GM06990 (cell line): ENCODE data around the gene PLPP4.

ENCODE experiments used
- DNase-seq: peaks from one replicate; pipeline ENCODE4 v3.0.0-alpha.2; 2011; ENCODE audit not compliant: insufficient read length; ENCODE audit errors: extremely low read depth
- H3K27me3 ChIP-seq: replicated peaks from 2 replicates; pipeline ENCODE4 v1.6.0; 2011; ENCODE audit warnings: low read length; ENCODE audit not compliant: control insufficient read depth, insufficient read depth
- H3K36me3 ChIP-seq: 2 replicates; pipeline ENCODE4 v1.5.1; 2011; ENCODE audit warnings: low read length; ENCODE audit not compliant: control insufficient read depth, insufficient read depth
- H3K4me3 ChIP-seq: replicated peaks from 2 replicates; pipeline ENCODE4 v1.5.1; 2011; ENCODE audit warnings: low read depth, mild to moderate bottlenecking, control low read depth, low read length
- CTCF ChIP-seq: IDR thresholded peaks from 2 replicates; pipeline ENCODE4 v1.5.1; 2011; ENCODE audit warnings: low read length, control low read depth, mild to moderate bottlenecking, inconsistent platforms; ENCODE audit not compliant: insufficient read depth, poor library complexity, severe bottlenecking

The PLPP4 gene

GRCh38 chr10:120552262-120552661 is 95.2 kb downstream of the PLPP4 start:
- no peak for DNase-seq
- no peak for TF ChIP-seq CTCF
- Histone ChIP-seq H3K27me3 (no peaks in the 10 kb centered on the region; the same call in 1 of the 2 replicates), H3K36me3 (no peaks in the 10 kb centered on the region), H3K4me3 (no peak overlapping the region)

GRCh38 chr10:120553911-120554310 is 96.9 kb downstream of the PLPP4 start:
- TF ChIP-seq CTCF: no peak
- H3K36me3 ChIP-seq: no peaks in the 10 kb centered on the region
- no peak for DNase-seq
- H3K4me3 ChIP-seq: no peak overlapping the region
- no peaks in the 10 kb centered on the region; the same call in 1 of the 2 replicates for H3K27me3 ChIP-seq

- no peak for DNase-seq
- TF ChIP-seq CTCF: no peak
- H3K36me3 ChIP-seq: no peaks in the 10 kb centered on the region
- H3K4me3 ChIP-seq: no peak overlapping the region
- H3K27me3 ChIP-seq: no peaks in the 10 kb centered on the region; the same call in 1 of the 2 replicates
Measured at GRCh38 chr10:120555436-120555835, 98.4 kb downstream of the PLPP4 start.

- DNase-seq: no peak
- TF ChIP-seq CTCF: no peak
- Histone ChIP-seq H3K4me3 (no peak overlapping the region), H3K36me3 (no peaks in the 10 kb centered on the region), H3K27me3 (no peaks in the 10 kb centered on the region; the same call in 1 of the 2 replicates)
Measured at GRCh38 chr10:120555842-120556532, 99.0 kb downstream of the PLPP4 start.

- H3K36me3 ChIP-seq: no peaks in the 10 kb centered on the region
- DNase-seq: no peak
- no peaks in the 10 kb centered on the region for H3K27me3 ChIP-seq
Measured at GRCh38 chr10:120557311-120557710, 100.3 kb downstream of the PLPP4 start.

More at GRCh38 chr10:120557311-120557710, 100.3 kb downstream of the PLPP4 start:
- no peak overlapping the region for H3K4me3 ChIP-seq
- TF ChIP-seq CTCF: no peak
